ENCODE results near the gene VASN.

- TF ChIP-seq SMC3 (conservative IDR thresholded peaks at IDR 0.05; ENCODE audit: insufficient read depth, low read depth, low read length) (no peak), PURB (CRISPR knock-in tag; IDR thresholded peaks at IDR 0.05; ENCODE audit: low read depth) (no peak), ZBTB33 (CRISPR knock-in tag; IDR thresholded peaks at IDR 0.05) (no peak), NEUROD1 (IDR thresholded peaks at IDR 0.05; ENCODE audit: borderline replicate concordance, low read depth, low read length, partially characterized antibody) (no peak), GABPA (tag; conservative IDR thresholded peaks at IDR 0.05; ENCODE audit: low read depth) (no peak), CREM (IDR thresholded peaks at IDR 0.05; ENCODE audit: low read depth) (no peak), SLC30A9 (CRISPR knock-in tag; IDR thresholded peaks at IDR 0.05) (no peak), POLR2A (conservative IDR thresholded peaks at IDR 0.05) (no peak), FOXP4 (CRISPR knock-in tag; IDR thresholded peaks at IDR 0.05; ENCODE audit: borderline replicate concordance) (no peak), PCBP1 (IDR thresholded peaks at IDR 0.05; ENCODE audit: low read depth, low read length, poor library complexity, severe bottlenecking) (no peak)
- TF ChIP-seq, protein P1, sequence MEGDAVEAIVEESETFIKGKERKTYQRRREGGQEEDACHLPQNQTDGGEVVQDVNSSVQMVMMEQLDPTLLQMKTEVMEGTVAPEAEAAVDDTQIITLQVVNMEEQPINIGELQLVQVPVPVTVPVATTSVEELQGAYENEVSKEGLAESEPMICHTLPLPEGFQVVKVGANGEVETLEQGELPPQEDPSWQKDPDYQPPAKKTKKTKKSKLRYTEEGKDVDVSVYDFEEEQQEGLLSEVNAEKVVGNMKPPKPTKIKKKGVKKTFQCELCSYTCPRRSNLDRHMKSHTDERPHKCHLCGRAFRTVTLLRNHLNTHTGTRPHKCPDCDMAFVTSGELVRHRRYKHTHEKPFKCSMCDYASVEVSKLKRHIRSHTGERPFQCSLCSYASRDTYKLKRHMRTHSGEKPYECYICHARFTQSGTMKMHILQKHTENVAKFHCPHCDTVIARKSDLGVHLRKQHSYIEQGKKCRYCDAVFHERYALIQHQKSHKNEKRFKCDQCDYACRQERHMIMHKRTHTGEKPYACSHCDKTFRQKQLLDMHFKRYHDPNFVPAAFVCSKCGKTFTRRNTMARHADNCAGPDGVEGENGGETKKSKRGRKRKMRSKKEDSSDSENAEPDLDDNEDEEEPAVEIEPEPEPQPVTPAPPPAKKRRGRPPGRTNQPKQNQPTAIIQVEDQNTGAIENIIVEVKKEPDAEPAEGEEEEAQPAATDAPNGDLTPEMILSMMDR (IDR thresholded peaks at IDR 0.05 in 2 of 3, conservative IDR thresholded peaks at IDR 0.05 in 1 of 3; ENCODE audit: insufficient read depth in 2 of 3, low read depth in 1 of 3, low read length in 3 of 3) = no peak
Measured at GRCh38 chr16:4362476-4363135, 9.0 kb upstream of the VASN start.

Data from K562 (cell line).